ENCODE measurements around the gene NR1D1.
A peak's percentile ranks its signal among the peaks of the same experiment; 100 is the strongest.

Gene NR1D1

DNA sequence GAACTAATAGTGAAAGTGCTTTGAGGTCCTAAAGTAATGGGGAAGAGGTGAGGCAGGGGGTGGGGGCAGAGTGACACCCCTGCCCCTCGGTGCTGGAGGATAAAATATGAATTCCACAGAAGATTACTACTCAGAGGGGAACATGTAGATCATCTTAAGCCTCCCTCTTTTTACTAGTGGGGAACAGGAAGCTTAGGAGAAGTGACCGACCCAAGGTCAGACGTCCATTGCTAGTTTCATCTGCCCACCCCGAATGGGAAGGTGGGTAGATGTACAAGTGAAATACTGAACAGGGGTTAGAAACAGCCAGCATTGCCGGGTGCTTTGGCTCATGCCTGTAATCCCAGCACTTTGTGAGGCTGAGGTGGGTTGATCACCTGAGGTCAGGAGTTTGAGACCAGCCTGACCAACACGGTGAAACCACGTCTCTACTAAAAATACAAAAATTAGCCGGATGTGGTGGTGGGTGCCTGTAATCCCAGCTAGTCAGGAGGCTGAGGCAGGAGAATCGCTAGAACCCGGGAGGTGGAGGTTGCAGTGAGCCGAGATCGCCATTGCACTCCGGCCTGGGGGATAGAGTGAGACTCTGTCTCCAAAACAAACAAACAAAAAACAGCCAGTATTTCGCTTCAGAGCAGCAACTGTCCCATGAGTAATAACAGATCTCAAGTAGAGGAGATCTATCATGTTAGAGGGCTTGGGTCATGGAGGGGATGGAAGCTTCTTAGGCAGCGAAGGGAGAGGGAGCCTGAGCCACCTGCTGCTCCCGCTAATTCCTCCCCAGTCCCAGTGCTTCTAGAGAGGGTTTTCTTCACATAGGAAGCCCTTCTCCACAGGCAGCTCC is 1.2 kb upstream of the NR1D1 start:
- peak; percentile 26; the same call in 1 of the 2 replicates for TF ChIP-seq TAF1 (IDR thresholded peaks at IDR 0.05; ENCODE audit: borderline replicate concordance, insufficient read depth, low read length)
- TF ChIP-seq POLR2AphosphoS5 (IDR thresholded peaks at IDR 0.05; ENCODE audit: low read depth, low read length): no peak

DNA sequence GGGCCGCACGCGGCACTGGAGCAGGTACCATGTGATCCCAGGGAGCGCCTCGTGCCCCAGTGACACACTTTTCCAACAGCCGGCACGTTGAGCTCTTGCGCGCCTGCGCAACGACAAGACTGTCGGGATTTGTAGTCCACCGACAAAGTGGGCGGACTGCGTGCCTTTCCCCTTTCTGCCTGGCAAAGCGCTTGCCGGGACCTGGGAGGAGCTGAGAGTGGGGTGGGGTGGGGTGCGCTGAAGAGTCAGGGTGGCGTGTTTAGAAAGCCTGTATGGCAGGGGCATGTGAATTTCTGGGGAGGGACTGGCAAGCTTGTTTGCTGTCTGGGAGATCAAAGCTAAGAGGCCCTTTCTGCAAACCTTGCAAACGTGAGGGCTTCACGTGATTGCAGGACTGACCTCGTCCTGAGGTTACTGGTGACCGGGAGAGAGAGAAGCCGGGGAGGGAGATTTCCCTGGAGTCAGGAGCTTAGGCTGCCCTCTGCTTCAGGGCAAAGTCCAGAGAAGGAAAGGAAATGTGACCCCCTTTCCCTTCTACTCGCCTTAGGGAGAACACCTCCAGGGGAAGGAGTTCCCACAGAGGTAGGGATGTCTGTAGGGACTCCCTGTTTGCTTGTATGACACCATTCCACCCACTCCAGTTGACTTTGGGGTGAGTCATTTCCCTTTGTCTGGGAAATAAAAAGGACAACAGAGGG is 429 bp upstream of the NR1D1 start:
- TF ChIP-seq SIN3A (IDR thresholded peaks at IDR 0.05; ENCODE audit: borderline replicate concordance, insufficient read depth, low read length): 0 out of 2 replicates have a peak, but pooled peaks have one; percentile 19
- TF ChIP-seq FOXP2 (optimal IDR thresholded peaks at IDR 0.05; ENCODE audit: borderline replicate concordance, extremely low read depth, extremely low read length, insufficient read depth): peak; percentile 47
- no peak; the same call in 1 of the 2 replicates for TF ChIP-seq POLR2AphosphoS5 (IDR thresholded peaks at IDR 0.05; ENCODE audit: low read depth, low read length)

DNA sequence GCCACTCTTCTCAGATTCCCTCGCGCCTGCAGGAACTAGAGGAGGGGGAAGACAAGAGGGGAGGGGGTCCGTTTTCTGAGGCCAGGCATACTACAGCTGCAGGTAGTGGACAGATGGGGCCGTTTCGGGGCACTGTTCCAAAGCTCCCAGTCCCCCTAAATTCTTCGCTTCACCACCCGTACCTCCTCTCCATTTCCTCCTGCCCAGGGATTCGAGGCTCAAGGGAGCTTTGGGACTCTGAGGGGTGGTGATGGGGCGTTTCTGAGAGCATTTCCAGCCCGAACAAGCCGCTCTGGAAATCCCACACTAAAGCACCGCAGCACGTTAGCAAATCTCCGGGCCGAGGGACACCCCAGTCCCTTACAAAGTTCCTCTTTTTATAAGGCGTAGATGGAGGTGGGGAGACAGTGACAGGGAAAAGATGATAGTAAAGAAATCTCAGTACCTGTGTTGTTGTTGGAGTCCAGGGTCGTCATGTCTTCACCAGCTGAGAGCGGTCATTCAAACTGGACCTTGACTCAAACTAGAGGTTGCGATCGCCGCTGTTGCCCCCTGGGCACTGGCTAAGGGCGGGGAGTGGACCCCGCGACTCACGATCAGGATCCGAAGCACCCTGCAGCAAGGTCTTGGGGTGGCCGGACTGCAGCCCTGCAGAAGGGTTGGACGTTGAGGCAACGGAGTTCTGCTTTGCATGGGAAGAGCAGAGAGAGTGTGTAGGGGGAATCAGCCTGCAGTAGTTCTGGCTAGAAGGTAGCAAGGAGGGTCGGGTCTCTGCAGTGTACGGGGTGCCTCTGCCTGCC is 570 bp downstream of the NR1D1 start:
- TF ChIP-seq POLR2AphosphoS5 (IDR thresholded peaks at IDR 0.05; ENCODE audit: low read depth, low read length) (no peak), FOXP2 (optimal IDR thresholded peaks at IDR 0.05; ENCODE audit: borderline replicate concordance, extremely low read depth, extremely low read length, insufficient read depth) (no peak), TAF1 (IDR thresholded peaks at IDR 0.05; ENCODE audit: borderline replicate concordance, insufficient read depth, low read length) (no peak), SIN3A (IDR thresholded peaks at IDR 0.05; ENCODE audit: borderline replicate concordance, insufficient read depth, low read length) (no peak)
- TF ChIP-seq, protein P1, sequence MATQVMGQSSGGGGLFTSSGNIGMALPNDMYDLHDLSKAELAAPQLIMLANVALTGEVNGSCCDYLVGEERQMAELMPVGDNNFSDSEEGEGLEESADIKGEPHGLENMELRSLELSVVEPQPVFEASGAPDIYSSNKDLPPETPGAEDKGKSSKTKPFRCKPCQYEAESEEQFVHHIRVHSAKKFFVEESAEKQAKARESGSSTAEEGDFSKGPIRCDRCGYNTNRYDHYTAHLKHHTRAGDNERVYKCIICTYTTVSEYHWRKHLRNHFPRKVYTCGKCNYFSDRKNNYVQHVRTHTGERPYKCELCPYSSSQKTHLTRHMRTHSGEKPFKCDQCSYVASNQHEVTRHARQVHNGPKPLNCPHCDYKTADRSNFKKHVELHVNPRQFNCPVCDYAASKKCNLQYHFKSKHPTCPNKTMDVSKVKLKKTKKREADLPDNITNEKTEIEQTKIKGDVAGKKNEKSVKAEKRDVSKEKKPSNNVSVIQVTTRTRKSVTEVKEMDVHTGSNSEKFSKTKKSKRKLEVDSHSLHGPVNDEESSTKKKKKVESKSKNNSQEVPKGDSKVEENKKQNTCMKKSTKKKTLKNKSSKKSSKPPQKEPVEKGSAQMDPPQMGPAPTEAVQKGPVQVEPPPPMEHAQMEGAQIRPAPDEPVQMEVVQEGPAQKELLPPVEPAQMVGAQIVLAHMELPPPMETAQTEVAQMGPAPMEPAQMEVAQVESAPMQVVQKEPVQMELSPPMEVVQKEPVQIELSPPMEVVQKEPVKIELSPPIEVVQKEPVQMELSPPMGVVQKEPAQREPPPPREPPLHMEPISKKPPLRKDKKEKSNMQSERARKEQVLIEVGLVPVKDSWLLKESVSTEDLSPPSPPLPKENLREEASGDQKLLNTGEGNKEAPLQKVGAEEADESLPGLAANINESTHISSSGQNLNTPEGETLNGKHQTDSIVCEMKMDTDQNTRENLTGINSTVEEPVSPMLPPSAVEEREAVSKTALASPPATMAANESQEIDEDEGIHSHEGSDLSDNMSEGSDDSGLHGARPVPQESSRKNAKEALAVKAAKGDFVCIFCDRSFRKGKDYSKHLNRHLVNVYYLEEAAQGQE (IDR thresholded peaks at IDR 0.05; ENCODE audit: insufficient read depth in 1 of 2, low read depth in 2 of 2, low read length in 2 of 2): no peak

DNA sequence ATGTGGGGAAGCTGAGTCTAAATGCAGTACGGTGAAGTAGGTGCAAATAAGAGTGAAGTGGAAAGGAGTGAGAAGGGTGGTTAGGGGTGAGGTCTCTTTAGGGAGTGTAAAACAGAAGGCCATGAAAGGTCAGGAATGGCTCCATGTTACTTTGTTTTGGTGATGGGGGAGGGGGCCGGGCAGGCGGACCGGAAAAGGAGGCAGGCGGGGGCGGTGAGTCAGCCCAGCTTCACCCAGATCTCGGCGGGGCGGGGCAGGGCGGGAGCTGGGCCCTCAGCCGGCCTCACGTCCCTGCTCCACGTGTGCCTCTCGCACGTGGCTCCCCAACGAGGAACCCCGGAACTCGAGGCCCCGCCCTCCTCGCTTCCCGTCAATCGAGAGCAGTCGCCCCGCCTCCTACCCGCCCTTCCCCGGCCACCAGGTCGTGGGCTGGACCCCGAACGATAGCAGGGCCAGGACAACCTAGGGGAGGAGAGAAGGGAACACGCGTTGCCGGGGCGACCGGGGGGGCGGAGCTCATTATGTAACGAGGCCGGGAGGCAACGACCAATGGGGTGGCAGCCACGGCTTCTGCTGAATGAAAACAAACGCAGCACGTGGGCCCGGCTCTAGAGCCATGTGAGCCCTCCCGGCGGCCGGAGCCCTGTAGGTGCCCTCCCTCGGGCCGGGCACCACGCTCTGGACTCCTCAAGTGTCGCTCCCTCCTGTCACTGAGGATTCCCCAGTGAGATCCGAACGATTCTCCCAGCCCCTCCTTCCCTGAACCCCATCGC is 1.4 kb downstream of the NR1D1 start:
- no peak for TF ChIP-seq TAF1 (IDR thresholded peaks at IDR 0.05; ENCODE audit: borderline replicate concordance, insufficient read depth, low read length)
- TF ChIP-seq, protein P1 (IDR thresholded peaks at IDR 0.05; ENCODE audit: insufficient read depth in 1 of 2, low read depth in 2 of 2, low read length in 2 of 2): no peak
- TF ChIP-seq FOXP2 (optimal IDR thresholded peaks at IDR 0.05; ENCODE audit: borderline replicate concordance, extremely low read depth, extremely low read length, insufficient read depth): peak; percentile 62
- TF ChIP-seq POLR2AphosphoS5 (IDR thresholded peaks at IDR 0.05; ENCODE audit: low read depth, low read length): 0 out of 2 replicates have a peak, but pooled peaks have one; percentile 35
- peak; percentile 98; the same call in 1 of the 2 replicates for TF ChIP-seq SIN3A (IDR thresholded peaks at IDR 0.05; ENCODE audit: borderline replicate concordance, insufficient read depth, low read length)

DNA sequence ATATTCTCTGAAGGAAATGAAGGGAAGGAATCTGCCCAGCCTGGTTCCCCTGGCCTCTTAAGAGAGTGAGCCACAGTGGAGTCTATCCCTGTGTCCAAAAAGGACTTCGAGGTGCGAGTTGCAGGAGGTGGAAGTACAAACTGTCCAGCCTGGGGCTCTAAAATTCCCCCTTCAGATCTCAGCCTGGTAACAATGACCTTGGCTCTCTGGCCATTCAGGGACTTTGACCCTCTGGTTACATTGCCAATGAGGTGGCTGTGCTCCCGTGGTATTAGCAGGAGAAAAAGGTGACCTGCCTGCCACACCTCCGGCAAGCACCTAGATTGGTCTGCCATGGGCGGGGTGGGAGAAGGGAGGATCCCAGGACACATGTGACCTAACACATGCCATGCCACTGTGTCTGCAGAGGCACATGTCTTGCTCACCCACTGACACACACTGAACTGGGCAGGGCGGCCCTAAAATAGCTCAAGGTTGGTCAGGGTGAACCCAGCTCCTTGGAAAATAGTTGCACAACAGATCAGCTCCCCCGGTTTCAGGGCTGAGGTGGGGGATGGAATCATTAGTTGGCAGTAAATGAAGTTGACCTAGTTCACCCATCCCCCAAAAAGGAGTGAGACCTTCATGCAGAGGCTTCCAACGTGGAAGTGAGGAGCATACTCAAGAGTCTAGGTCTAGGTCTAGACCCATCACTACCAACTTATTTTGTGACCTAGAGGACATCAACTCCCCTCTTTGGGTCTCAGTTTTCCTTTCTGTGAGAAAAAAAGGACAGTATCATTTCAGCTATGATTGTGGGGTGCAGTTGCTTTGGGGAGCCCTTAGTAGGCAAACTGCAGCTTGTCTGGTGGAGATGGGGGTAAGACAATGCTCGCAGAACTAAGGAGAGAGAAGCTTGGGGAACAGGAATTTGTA is 2.2 kb downstream of the NR1D1 start:
- TF ChIP-seq, protein P1 (IDR thresholded peaks at IDR 0.05; ENCODE audit: insufficient read depth in 1 of 2, low read depth in 2 of 2, low read length in 2 of 2): no peak
- TF ChIP-seq FOXP2 (optimal IDR thresholded peaks at IDR 0.05; ENCODE audit: borderline replicate concordance, extremely low read depth, extremely low read length, insufficient read depth) (no peak), TAF1 (IDR thresholded peaks at IDR 0.05; ENCODE audit: borderline replicate concordance, insufficient read depth, low read length) (no peak), SIN3A (IDR thresholded peaks at IDR 0.05; ENCODE audit: borderline replicate concordance, insufficient read depth, low read length) (no peak), POLR2AphosphoS5 (IDR thresholded peaks at IDR 0.05; ENCODE audit: low read depth, low read length) (no peak)

Data from PFSK-1 (cell line).